Chondrocyte (in vitro differentiated cells): ENCODE data around the gene ASPDH. TPM values are rescaled to one million over a fixed set of nuclear protein-coding genes. Genes with fewer than 3 reads are reported as not detected.
"Not testable (repeated sequence)": the region's sequence is repeated elsewhere in the genome, so short reads cannot be mapped to it uniquely, and the experiment has no call there.

Experiments used
- DNase-seq: peaks from one replicate; pipeline ENCODE4 v3.0.0; 2021; ENCODE audit warnings: mixed read lengths, low spot score
- H3K27ac Mint-ChIP-seq: one replicate; pipeline ENCODE4 v1.8.0; 2021; ENCODE audit warnings: mild to moderate bottlenecking, moderate library complexity, mixed read lengths; ENCODE audit not compliant: unreplicated experiment
- H3K27me3 Mint-ChIP-seq: 2 replicates; pipeline ENCODE4 v1.8.0; 2021; ENCODE audit warnings: low read depth, mixed read lengths
- H3K36me3 Mint-ChIP-seq: 2 replicates; pipeline ENCODE4 v1.8.0; 2021; ENCODE audit warnings: low read depth, mixed read lengths
- H3K4me1 Mint-ChIP-seq: 2 replicates; pipeline ENCODE4 v1.8.0; 2021; ENCODE audit warnings: low read depth, mild to moderate bottlenecking, mixed read lengths
- H3K4me3 Mint-ChIP-seq: one replicate; pipeline ENCODE4 v1.8.0; 2021; ENCODE audit warnings: mild to moderate bottlenecking, moderate library complexity, mixed read lengths; ENCODE audit not compliant: unreplicated experiment
- H3K9me3 Mint-ChIP-seq: 2 replicates; pipeline ENCODE4 v1.8.0; 2021; ENCODE audit warnings: low read depth, mixed read lengths
- CTCF ChIP-seq: fragments of 200-600 bp; sonication (generic); IDR thresholded peaks from 2 replicates; pipeline ENCODE4 v1.5.0; 2021; ENCODE audit warnings: antibody characterized with exemption, mild to moderate bottlenecking, moderate library complexity
- total RNA-seq: library from RNA; stranded (reverse); gene quantifications from 3 replicates; pipeline ENCODE4 v1.2.1, GENCODE V29; 2021

Gene ASPDH
- total RNA-seq, 1 donor from 2014 or later, result not detected

DNA sequence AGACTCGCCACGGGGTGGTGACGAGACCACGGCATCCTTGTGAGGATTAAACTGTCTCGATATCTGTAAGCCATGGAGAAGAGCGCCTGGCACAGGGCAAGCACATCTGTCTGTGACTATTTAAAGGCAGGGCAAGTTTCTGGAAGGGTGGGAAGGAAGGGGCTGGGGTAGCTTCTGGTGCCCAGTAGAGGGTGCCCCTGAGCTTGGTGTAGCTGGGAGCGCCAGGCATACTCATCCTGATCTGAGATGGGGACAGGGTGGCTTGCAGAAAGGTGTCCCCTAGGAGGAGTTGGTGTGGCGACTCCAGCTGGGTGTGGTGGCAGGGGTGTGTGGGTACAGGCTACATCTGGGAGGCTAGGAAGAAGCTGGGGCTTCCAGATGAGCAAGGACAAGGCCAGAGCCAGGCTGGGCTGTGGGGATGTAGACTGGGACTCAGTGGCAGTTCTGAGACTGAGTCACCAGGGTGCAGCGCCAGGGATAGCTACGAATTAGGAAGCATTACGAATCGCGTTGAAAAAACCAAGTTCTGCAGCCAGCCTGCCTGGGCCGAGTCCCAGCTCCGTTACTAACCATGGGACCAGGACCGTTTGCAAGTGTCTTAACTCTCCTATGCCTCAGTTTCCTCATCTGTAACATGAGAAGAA is 23.1 kb upstream of the ASPDH start:
- no peak overlapping the region for H3K27ac Mint-ChIP-seq
- no peak for DNase-seq
- peaks cover 4% of the 10 kb centered on the region for H3K36me3 Mint-ChIP-seq
- peaks cover 2% of the 10 kb centered on the region for H3K27me3 Mint-ChIP-seq
- peaks cover 15% of the 10 kb centered on the region for H3K9me3 Mint-ChIP-seq
- H3K4me3 Mint-ChIP-seq, result no peak overlapping the region
- no peaks in the 10 kb centered on the region for H3K4me1 Mint-ChIP-seq
- TF ChIP-seq CTCF, result no peak

DNA sequence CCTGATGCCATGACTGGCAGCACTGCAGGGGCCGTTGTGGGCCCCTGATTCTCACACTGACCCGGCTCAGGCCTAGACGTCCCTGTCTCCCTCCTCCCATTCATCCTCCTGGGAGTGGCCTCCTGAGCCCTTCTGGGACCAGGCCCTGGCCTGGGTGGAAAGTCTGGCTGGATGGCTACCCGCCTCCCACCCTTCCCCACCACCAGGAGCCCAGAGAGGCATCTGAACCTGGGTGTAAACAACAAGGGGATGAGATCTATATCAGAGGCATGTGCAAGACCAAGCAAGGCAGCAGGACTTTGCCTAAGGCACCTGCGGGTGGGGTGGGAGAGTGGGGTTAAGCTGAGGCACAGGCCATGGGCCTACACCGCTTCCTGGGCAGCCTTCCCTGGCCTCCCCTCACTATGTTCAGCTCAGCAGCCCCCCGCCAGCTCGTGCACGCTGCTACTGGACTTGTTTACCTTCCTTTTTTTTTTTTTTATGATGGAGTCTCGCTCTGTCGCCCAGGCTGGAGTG is 22.0 kb upstream of the ASPDH start:
- Mint-ChIP-seq H3K9me3 (peaks cover 15% of the 10 kb centered on the region), H3K36me3 (peaks cover 4% of the 10 kb centered on the region), H3K27me3 (peaks cover 4% of the 10 kb centered on the region), H3K27ac (no peak overlapping the region), H3K4me3 (no peak overlapping the region), H3K4me1 (no peaks in the 10 kb centered on the region)
- no peak for TF ChIP-seq CTCF
- DNase-seq, result no peak

DNA sequence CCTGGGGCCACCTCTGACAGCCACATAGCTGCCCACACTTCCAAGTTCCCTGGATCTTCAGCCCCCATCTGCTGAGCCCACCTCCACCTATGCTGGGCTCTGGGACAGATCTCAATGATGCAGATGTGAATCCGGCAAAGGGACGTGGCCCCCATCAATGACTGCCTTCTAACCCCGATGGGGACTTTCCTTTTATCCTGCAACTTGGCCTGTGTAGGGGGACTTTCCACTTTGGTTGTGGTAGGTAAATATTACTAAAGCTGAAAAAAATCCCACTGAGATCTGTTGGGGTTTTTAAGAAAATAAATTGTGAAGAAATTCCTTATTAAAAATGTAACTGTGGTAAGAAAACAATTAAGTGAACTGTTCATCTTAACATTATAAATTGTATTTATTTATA is 20.8 kb upstream of the ASPDH start:
- H3K4me1 Mint-ChIP-seq, result no peaks in the 10 kb centered on the region
- no peak overlapping the region for H3K27ac Mint-ChIP-seq
- peaks cover 15% of the 10 kb centered on the region for H3K9me3 Mint-ChIP-seq
- H3K36me3 Mint-ChIP-seq, result peaks cover 4% of the 10 kb centered on the region
- TF ChIP-seq CTCF, result no peak
- H3K27me3 Mint-ChIP-seq, result peaks cover 4% of the 10 kb centered on the region
- no peak for DNase-seq
- H3K4me3 Mint-ChIP-seq, result no peak overlapping the region

- no peak overlapping the region for H3K27ac Mint-ChIP-seq
Observed at GRCh38 chr19:50532952-50533351, 19.2 kb upstream of the ASPDH start.

GRCh38 chr19:50531171-50531612 is 17.5 kb upstream of the ASPDH start:
- peaks cover 15% of the 10 kb centered on the region for H3K9me3 Mint-ChIP-seq
- no peaks in the 10 kb centered on the region for H3K4me1 Mint-ChIP-seq
- H3K4me3 Mint-ChIP-seq, result no peak overlapping the region

More at GRCh38 chr19:50532952-50533351, 19.2 kb upstream of the ASPDH start:
- peaks cover 4% of the 10 kb centered on the region for H3K27me3 Mint-ChIP-seq
- no peaks in the 10 kb centered on the region for H3K4me1 Mint-ChIP-seq
- no peak overlapping the region for H3K4me3 Mint-ChIP-seq
- DNase-seq, result no peak
- no peak for TF ChIP-seq CTCF
- H3K36me3 Mint-ChIP-seq, result peaks cover 4% of the 10 kb centered on the region
- peaks cover 15% of the 10 kb centered on the region for H3K9me3 Mint-ChIP-seq

DNA sequence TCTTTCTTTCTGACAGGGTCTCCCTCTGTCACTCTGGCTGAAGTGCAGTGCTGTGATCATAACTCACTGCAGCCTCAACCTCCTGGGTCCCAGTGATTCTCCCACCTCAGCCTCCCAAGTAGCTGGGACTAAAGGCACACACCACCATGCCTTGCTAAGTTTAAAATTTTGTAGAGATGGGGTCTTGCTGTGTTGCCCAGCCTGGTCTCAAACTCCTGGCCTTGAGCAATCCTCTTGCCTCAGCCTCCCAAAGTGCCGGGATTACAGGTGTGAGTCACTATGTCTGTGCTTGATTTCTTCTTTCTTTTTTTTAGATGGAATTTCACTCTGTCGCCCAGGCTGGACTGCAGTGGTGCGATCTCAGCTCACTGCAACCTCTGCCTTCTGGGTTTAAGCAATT is 14.3 kb upstream of the ASPDH start:
- not testable (repeated sequence) for H3K9me3 Mint-ChIP-seq, H3K27me3 Mint-ChIP-seq, H3K4me1 Mint-ChIP-seq, H3K27ac Mint-ChIP-seq, DNase-seq, H3K4me3 Mint-ChIP-seq, H3K36me3 Mint-ChIP-seq

More at GRCh38 chr19:50531171-50531612, 17.5 kb upstream of the ASPDH start:
- no peak for DNase-seq
- H3K36me3 Mint-ChIP-seq, result peaks cover 4% of the 10 kb centered on the region
- H3K27ac Mint-ChIP-seq, result no peak overlapping the region
- no peak for TF ChIP-seq CTCF
- H3K27me3 Mint-ChIP-seq, result peaks cover 4% of the 10 kb centered on the region
